Endothelial cell of umbilical vein (primary cell): ENCODE results near the gene YPEL1.

ENCODE experiments used
- CTCF ChIP-seq, 2 donors: IDR thresholded peaks; 1 replicate in 1 of 2; 2 replicates in 1 of 2; pipeline ENCODE4 v1.5.1; 2011; ENCODE audit warnings: low read length in 2 of 2, mild to moderate bottlenecking in 2 of 2, moderate library complexity in 2 of 2, control low read depth in 1 of 2, inconsistent platforms in 1 of 2, low read depth in 1 of 2; ENCODE audit not compliant: insufficient read depth in 1 of 2; ENCODE audit errors: extremely low read depth in 1 of 2
- POLR2A ChIP-seq: IDR thresholded peaks from 2 replicates; pipeline ENCODE4 v1.6.1; 2012; ENCODE audit warnings: low read depth, mild to moderate bottlenecking, control low read depth, low read length
- POLR2AphosphoS5 ChIP-seq: IDR thresholded peaks from 2 replicates; pipeline ENCODE4 v1.6.1; 2012; ENCODE audit warnings: low read depth, mild to moderate bottlenecking, control low read depth, low read length, moderate library complexity; ENCODE audit not compliant: insufficient read depth

DNA sequence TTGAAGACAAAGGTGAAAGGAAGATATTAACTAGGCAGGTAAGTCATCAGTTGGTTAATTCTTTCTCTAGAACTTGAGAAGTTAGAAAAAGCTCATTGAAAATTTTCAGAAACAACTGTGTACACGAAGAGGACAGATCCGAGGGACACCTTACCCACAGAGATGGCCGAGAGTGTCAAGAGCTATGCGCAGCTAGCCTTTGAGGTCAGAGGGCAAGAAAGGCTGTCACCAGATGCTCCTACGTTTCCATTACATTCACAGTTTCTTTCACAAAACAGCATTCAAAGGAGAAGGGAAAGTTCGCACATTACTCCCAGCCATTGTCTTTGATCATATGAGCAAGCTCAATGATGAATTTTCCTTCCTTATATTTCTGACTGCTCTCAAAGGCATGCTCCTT is 34.8 kb downstream of the YPEL1 start:
- TF ChIP-seq POLR2A (no peak), CTCF (IDR thresholded peaks at IDR 0.05; ENCODE audit: extremely low read depth in 1 of 2, insufficient read depth in 1 of 2, low read depth in 1 of 2, low read length in 2 of 2) (no peak), POLR2AphosphoS5 (no peak)
